ENCODE results near the gene NR1D1. TPM values are rescaled to one million over a fixed set of nuclear protein-coding genes. Genes with fewer than 3 reads are reported as not detected.

Gene NR1D1
- polyA plus RNA-seq, 1 donor (not counting 4 experiments of a cell fraction or from before 2014, with no cell fraction given), result 1.0 TPM

- H3K9me1 ChIP-seq (ENCODE audit: control insufficient read depth, extremely low read depth, insufficient read depth, low read length), result no peaks in the 10 kb centered on the region
- H3K9ac ChIP-seq (ENCODE audit: control insufficient read depth, extremely low read depth, insufficient read depth, low read length), result peak overlapping the region; percentile 79
- no peak for FAIRE-seq
- no peaks in the 10 kb centered on the region for H4K20me1 ChIP-seq (ENCODE audit: control insufficient read depth, extremely low read depth, insufficient read depth, low read length)
- no peak for DNase-seq (ENCODE audit: low read depth, low spot score)
- H2AFZ ChIP-seq (ENCODE audit: control insufficient read depth, low read length), result no peak overlapping the region
- H3K4me1 ChIP-seq (ENCODE audit: control insufficient read depth, extremely low read depth, insufficient read depth, low read length), result peaks cover 64% of the 10 kb centered on the region
- no peaks in the 10 kb centered on the region for H3K9me3 ChIP-seq (ENCODE audit: control insufficient read depth, low read depth, low read length)
- dilution Hi-C loops (cut with MboI; ENCODE audit: extremely low pct_ligation_motif_present, low sequenced_read_pairs), result no loop called here
- no peak overlapping the region for H3K27ac ChIP-seq (ENCODE audit: control insufficient read depth, insufficient read depth, low read length)
- no peaks in the 10 kb centered on the region for H3K27me3 ChIP-seq (ENCODE audit: control insufficient read depth, extremely low read depth, insufficient read depth, low read length)
- no peak overlapping the region for H3K4me2 ChIP-seq (ENCODE audit: control insufficient read depth, extremely low read depth, insufficient read depth, low read depth, low read length)
- no peak overlapping the region for H3K4me3 ChIP-seq (ENCODE audit: control insufficient read depth in 2 of 3, extremely low read depth in 1 of 3, insufficient read depth in 2 of 3, low read depth in 1 of 3, low read length in 3 of 3)
- no peaks in the 10 kb centered on the region for H3K79me2 ChIP-seq (ENCODE audit: control insufficient read depth, insufficient read depth, low read length)
- H3K36me3 ChIP-seq (ENCODE audit: control insufficient read depth in 2 of 2, extremely low read depth in 1 of 2, insufficient read depth in 2 of 2, low read length in 2 of 2), result no peaks in the 10 kb centered on the region
- TF ChIP-seq CTCF (optimal IDR thresholded peaks at IDR 0.05 in 1 of 3, IDR thresholded peaks at IDR 0.05 in 1 of 3, conservative IDR thresholded peaks at IDR 0.05 in 1 of 3; ENCODE audit: extremely low read depth in 1 of 3, insufficient read depth in 2 of 3, low read length in 3 of 3), result no peak
- TF ChIP-seq EZH2 (IDR thresholded peaks at IDR 0.05; ENCODE audit: low read length), result no peak
Measured at GRCh38 chr17:40106760-40107521, 6.6 kb upstream of the NR1D1 start.

- dilution Hi-C loops (cut with MboI; ENCODE audit: extremely low pct_ligation_motif_present, low sequenced_read_pairs), result no loop called here
- Histone ChIP-seq H3K4me1 (ENCODE audit: control insufficient read depth, extremely low read depth, insufficient read depth, low read length) (peaks cover 60% of the 10 kb centered on the region), H3K9ac (ENCODE audit: control insufficient read depth, extremely low read depth, insufficient read depth, low read length) (no peak overlapping the region)
Measured at GRCh38 chr17:40105861-40106759, 5.7 kb upstream of the NR1D1 start.

More at GRCh38 chr17:40105861-40106759, 5.7 kb upstream of the NR1D1 start:
- no peaks in the 10 kb centered on the region for H3K79me2 ChIP-seq (ENCODE audit: control insufficient read depth, insufficient read depth, low read length)
- DNase-seq (ENCODE audit: low read depth, low spot score) (no peak), FAIRE-seq (no peak)
- H3K4me2 ChIP-seq (ENCODE audit: control insufficient read depth, extremely low read depth, insufficient read depth, low read depth, low read length), result no peak overlapping the region
- H3K27me3 ChIP-seq (ENCODE audit: control insufficient read depth, extremely low read depth, insufficient read depth, low read length), result no peaks in the 10 kb centered on the region
- no peaks in the 10 kb centered on the region for H3K36me3 ChIP-seq (ENCODE audit: control insufficient read depth in 2 of 2, extremely low read depth in 1 of 2, insufficient read depth in 2 of 2, low read length in 2 of 2)
- no peak for TF ChIP-seq CTCF (optimal IDR thresholded peaks at IDR 0.05 in 1 of 3, IDR thresholded peaks at IDR 0.05 in 1 of 3, conservative IDR thresholded peaks at IDR 0.05 in 1 of 3; ENCODE audit: extremely low read depth in 1 of 3, insufficient read depth in 2 of 3, low read length in 3 of 3)
- TF ChIP-seq EZH2 (IDR thresholded peaks at IDR 0.05; ENCODE audit: low read length), result no peak
- no peaks in the 10 kb centered on the region for H3K9me3 ChIP-seq (ENCODE audit: control insufficient read depth, low read depth, low read length)
- no peak overlapping the region for H2AFZ ChIP-seq (ENCODE audit: control insufficient read depth, low read length)
- no peaks in the 10 kb centered on the region for H4K20me1 ChIP-seq (ENCODE audit: control insufficient read depth, extremely low read depth, insufficient read depth, low read length)
- H3K9me1 ChIP-seq (ENCODE audit: control insufficient read depth, extremely low read depth, insufficient read depth, low read length), result no peaks in the 10 kb centered on the region
- no peak overlapping the region for H3K27ac ChIP-seq (ENCODE audit: control insufficient read depth, insufficient read depth, low read length)
- no peak overlapping the region for H3K4me3 ChIP-seq (ENCODE audit: control insufficient read depth in 2 of 3, extremely low read depth in 1 of 3, insufficient read depth in 2 of 3, low read depth in 1 of 3, low read length in 3 of 3)
